ENCODE data around the gene ANO2.

The ANO2 gene

DNA sequence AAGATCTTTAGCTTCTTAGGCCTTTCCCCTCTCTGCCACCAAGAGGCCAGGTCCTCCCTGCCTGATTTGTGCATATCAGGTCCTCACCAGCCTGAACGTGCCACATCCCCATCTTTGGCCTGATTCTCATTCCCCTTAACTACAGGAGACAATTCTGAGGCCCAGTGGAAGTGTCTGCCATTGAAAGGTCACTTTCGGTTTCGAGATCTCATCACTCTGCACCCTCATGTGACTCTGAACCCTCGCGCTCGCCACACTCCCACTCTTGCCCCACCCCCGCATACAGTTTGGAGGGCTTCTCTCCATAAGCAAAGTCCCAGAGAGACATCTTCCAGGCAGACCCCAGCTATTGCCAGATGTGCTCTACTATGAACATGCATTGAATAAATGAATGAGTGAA lies 324.2 kb downstream of the ANO2 start:
- Histone ChIP-seq H4K20me1 (ENCODE audit: insufficient read depth, low read length) (no peaks in the 10 kb centered on the region), H3K9me3 (ENCODE audit: insufficient read depth, low read length) (no peaks in the 10 kb centered on the region), H3K27ac (ENCODE audit: low read length) (no peak overlapping the region), H3K36me3 (replicated peaks; ENCODE audit: low read depth, low read length) (no peaks in the 10 kb centered on the region), H3K27me3 (ENCODE audit: low read depth, low read length) (no peaks in the 10 kb centered on the region), H2AFZ (ENCODE audit: low read depth, low read length) (no peak overlapping the region), H3K4me1 (ENCODE audit: low read length) (no peaks in the 10 kb centered on the region), H3K4me2 (ENCODE audit: low read length) (no peak overlapping the region), H3K79me2 (ENCODE audit: low read length) (no peaks in the 10 kb centered on the region), H3K4me3 (ENCODE audit: low read length) (no peak overlapping the region), H3K9ac (ENCODE audit: low read length) (no peak overlapping the region)
- TF ChIP-seq, protein P1, sequence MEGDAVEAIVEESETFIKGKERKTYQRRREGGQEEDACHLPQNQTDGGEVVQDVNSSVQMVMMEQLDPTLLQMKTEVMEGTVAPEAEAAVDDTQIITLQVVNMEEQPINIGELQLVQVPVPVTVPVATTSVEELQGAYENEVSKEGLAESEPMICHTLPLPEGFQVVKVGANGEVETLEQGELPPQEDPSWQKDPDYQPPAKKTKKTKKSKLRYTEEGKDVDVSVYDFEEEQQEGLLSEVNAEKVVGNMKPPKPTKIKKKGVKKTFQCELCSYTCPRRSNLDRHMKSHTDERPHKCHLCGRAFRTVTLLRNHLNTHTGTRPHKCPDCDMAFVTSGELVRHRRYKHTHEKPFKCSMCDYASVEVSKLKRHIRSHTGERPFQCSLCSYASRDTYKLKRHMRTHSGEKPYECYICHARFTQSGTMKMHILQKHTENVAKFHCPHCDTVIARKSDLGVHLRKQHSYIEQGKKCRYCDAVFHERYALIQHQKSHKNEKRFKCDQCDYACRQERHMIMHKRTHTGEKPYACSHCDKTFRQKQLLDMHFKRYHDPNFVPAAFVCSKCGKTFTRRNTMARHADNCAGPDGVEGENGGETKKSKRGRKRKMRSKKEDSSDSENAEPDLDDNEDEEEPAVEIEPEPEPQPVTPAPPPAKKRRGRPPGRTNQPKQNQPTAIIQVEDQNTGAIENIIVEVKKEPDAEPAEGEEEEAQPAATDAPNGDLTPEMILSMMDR (IDR thresholded peaks at IDR 0.05; ENCODE audit: low read depth, low read length), result no peak
- TF ChIP-seq EZH2phosphoT487 (IDR thresholded peaks at IDR 0.05; ENCODE audit: low read depth), result no peak

DNA sequence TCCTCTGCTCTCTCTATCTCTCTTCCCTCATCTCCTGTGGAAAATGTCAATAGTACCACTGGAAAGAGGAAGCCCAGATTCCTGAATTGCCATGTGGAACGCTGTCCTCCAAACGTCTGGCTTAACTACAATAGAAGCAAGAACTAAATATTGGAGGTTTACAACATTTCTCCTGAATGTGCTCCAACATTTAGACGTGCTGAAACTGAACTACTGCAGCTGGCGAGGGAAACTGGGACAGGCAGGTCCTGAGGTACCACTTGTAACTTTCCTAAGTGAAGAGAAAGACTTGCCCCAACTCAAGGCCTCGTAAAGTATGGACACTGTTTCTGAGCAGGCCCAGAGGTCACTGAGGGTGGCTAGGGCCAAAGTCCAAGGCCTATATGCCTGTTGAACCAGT lies 325.4 kb downstream of the ANO2 start:
- Histone ChIP-seq H3K9ac (ENCODE audit: low read length) (no peak overlapping the region), H3K4me2 (ENCODE audit: low read length) (no peak overlapping the region), H3K9me3 (ENCODE audit: insufficient read depth, low read length) (no peaks in the 10 kb centered on the region), H3K27me3 (ENCODE audit: low read depth, low read length) (no peaks in the 10 kb centered on the region), H4K20me1 (ENCODE audit: insufficient read depth, low read length) (no peaks in the 10 kb centered on the region), H3K36me3 (replicated peaks; ENCODE audit: low read depth, low read length) (no peaks in the 10 kb centered on the region), H2AFZ (ENCODE audit: low read depth, low read length) (no peak overlapping the region), H3K4me1 (ENCODE audit: low read length) (no peaks in the 10 kb centered on the region), H3K79me2 (ENCODE audit: low read length) (no peaks in the 10 kb centered on the region), H3K4me3 (ENCODE audit: low read length) (no peak overlapping the region), H3K27ac (ENCODE audit: low read length) (no peak overlapping the region)
- TF ChIP-seq, protein P1 (IDR thresholded peaks at IDR 0.05; ENCODE audit: low read depth, low read length), result no peak
- no peak for TF ChIP-seq EZH2phosphoT487 (IDR thresholded peaks at IDR 0.05; ENCODE audit: low read depth)

DNA sequence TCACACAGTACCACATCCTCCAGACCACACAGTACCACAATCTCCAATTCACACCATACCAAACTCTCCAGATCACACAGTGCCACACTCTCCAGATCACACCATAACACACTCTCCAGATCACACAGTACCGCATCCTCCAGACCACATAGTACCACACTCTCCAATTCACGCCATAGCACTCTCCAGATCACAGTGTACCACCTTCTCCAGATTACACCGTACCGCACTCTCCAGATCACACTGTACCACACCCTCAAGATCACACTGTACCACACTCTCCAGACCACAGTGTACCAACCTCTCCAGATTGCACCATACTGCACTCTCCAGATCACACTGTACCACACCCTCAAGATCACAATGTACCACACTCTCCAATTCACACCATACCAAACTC lies 328.2 kb downstream of the ANO2 start:
- H2AFZ ChIP-seq (ENCODE audit: low read depth, low read length), result no peak overlapping the region
- H3K79me2 ChIP-seq (ENCODE audit: low read length), result no peaks in the 10 kb centered on the region
- no peaks in the 10 kb centered on the region for H3K4me1 ChIP-seq (ENCODE audit: low read length)
- no peak overlapping the region for H3K4me3 ChIP-seq (ENCODE audit: low read length)
- H4K20me1 ChIP-seq (ENCODE audit: insufficient read depth, low read length), result no peaks in the 10 kb centered on the region
- TF ChIP-seq EZH2phosphoT487 (IDR thresholded peaks at IDR 0.05; ENCODE audit: low read depth), result no peak
- TF ChIP-seq, protein P1 (IDR thresholded peaks at IDR 0.05; ENCODE audit: low read depth, low read length), result no peak
- no peaks in the 10 kb centered on the region for H3K36me3 ChIP-seq (replicated peaks; ENCODE audit: low read depth, low read length)
- H3K4me2 ChIP-seq (ENCODE audit: low read length), result no peak overlapping the region
- H3K27me3 ChIP-seq (ENCODE audit: low read depth, low read length), result peaks cover 8% of the 10 kb centered on the region
- H3K9me3 ChIP-seq (ENCODE audit: insufficient read depth, low read length), result no peaks in the 10 kb centered on the region
- no peak overlapping the region for H3K27ac ChIP-seq (ENCODE audit: low read length)
- no peak overlapping the region for H3K9ac ChIP-seq (ENCODE audit: low read length)

DNA sequence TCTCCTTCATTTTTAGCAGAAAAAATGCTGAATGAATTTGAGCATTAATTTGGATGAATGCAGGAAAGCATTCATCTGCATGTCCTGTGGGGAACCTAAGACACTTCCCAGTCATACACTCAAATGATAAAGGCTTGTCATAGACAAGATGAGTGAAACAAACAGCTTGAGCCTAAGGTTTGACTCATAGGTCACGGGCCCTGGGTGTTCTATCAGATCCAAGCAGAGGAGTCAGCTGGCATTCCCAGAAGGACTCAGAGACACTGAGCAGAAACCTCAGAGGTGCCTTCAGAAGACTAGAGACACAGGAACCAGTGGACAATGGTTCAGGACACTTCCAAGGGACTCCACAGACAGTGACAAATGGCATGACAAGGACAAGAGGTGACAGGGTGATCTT lies 329.3 kb downstream of the ANO2 start:
- Histone ChIP-seq H3K9me3 (ENCODE audit: insufficient read depth, low read length) (no peaks in the 10 kb centered on the region), H3K4me3 (ENCODE audit: low read length) (no peak overlapping the region), H4K20me1 (ENCODE audit: insufficient read depth, low read length) (no peaks in the 10 kb centered on the region), H3K79me2 (ENCODE audit: low read length) (no peaks in the 10 kb centered on the region), H3K27ac (ENCODE audit: low read length) (no peak overlapping the region), H3K27me3 (ENCODE audit: low read depth, low read length) (peaks cover 8% of the 10 kb centered on the region), H3K4me2 (ENCODE audit: low read length) (no peak overlapping the region), H2AFZ (ENCODE audit: low read depth, low read length) (no peak overlapping the region), H3K36me3 (replicated peaks; ENCODE audit: low read depth, low read length) (no peaks in the 10 kb centered on the region), H3K4me1 (ENCODE audit: low read length) (no peaks in the 10 kb centered on the region), H3K9ac (ENCODE audit: low read length) (no peak overlapping the region)
- no peak for TF ChIP-seq EZH2phosphoT487 (IDR thresholded peaks at IDR 0.05; ENCODE audit: low read depth)
- TF ChIP-seq, protein P1 (IDR thresholded peaks at IDR 0.05; ENCODE audit: low read depth, low read length), result no peak
